GM06990 (cell line): ENCODE data around the gene SUSD5.
A peak's percentile ranks its signal among the peaks of the same experiment; 100 is the strongest.

ENCODE experiments used
- DNase-seq: peaks from one replicate; pipeline ENCODE4 v3.0.0-alpha.2; 2011; ENCODE audit not compliant: insufficient read length; ENCODE audit errors: extremely low read depth
- H3K27me3 ChIP-seq: replicated peaks from 2 replicates; pipeline ENCODE4 v1.6.0; 2011; ENCODE audit warnings: low read length; ENCODE audit not compliant: control insufficient read depth, insufficient read depth
- H3K36me3 ChIP-seq: 2 replicates; pipeline ENCODE4 v1.5.1; 2011; ENCODE audit warnings: low read length; ENCODE audit not compliant: control insufficient read depth, insufficient read depth
- H3K4me3 ChIP-seq: replicated peaks from 2 replicates; pipeline ENCODE4 v1.5.1; 2011; ENCODE audit warnings: low read depth, mild to moderate bottlenecking, control low read depth, low read length
- CTCF ChIP-seq: IDR thresholded peaks from 2 replicates; pipeline ENCODE4 v1.5.1; 2011; ENCODE audit warnings: low read length, control low read depth, mild to moderate bottlenecking, inconsistent platforms; ENCODE audit not compliant: insufficient read depth, poor library complexity, severe bottlenecking

The SUSD5 gene

GRCh38 chr3:33122991-33123390 is 95.6 kb downstream of the SUSD5 start:
- Histone ChIP-seq H3K27me3 (no peaks in the 10 kb centered on the region), H3K4me3 (no peak overlapping the region), H3K36me3 (no peaks in the 10 kb centered on the region; the same call in 1 of the 2 replicates)
- TF ChIP-seq CTCF: no peak
- no peak for DNase-seq

- TF ChIP-seq CTCF: no peak
- H3K36me3 ChIP-seq: no peaks in the 10 kb centered on the region; the same call in 1 of the 2 replicates
- DNase-seq: no peak
- no peaks in the 10 kb centered on the region for H3K27me3 ChIP-seq
- H3K4me3 ChIP-seq: no peak overlapping the region
Measured at GRCh38 chr3:33119891-33120290, 98.7 kb downstream of the SUSD5 start.

- Histone ChIP-seq H3K27me3 (no peaks in the 10 kb centered on the region), H3K36me3 (no peaks in the 10 kb centered on the region), H3K4me3 (no peak overlapping the region)
- TF ChIP-seq CTCF: no peak
- no peak for DNase-seq
Measured at GRCh38 chr3:33117461-33117860, 101.1 kb downstream of the SUSD5 start.

GRCh38 chr3:33115024-33115768 is 103.4 kb downstream of the SUSD5 start:
- no peak for DNase-seq
- TF ChIP-seq CTCF: no peak
- no peaks in the 10 kb centered on the region for H3K27me3 ChIP-seq
- H3K36me3 ChIP-seq: no peaks in the 10 kb centered on the region
- H3K4me3 ChIP-seq: peak overlapping the region; percentile 81

GRCh38 chr3:33114622-33115023 is 104.0 kb downstream of the SUSD5 start:
- Histone ChIP-seq H3K4me3 (peak overlapping the region; percentile 81), H3K27me3 (no peaks in the 10 kb centered on the region), H3K36me3 (no peaks in the 10 kb centered on the region)
- DNase-seq: no peak
- no peak for TF ChIP-seq CTCF
